ENCODE measurements around the gene TEDDM1.

The TEDDM1 gene

GRCh38 chr1:182376936-182377574, 23.4 kb downstream of the TEDDM1 start:
- peak; percentile 32 for DNase-seq

GRCh38 chr1:182374101-182374834, 26.2 kb downstream of the TEDDM1 start:
- DNase-seq, result no peak

- no peak for DNase-seq
These were observed 29.9 kb downstream of the TEDDM1 start for GRCh38 chr1:182370532-182370931.

GRCh38 chr1:182368903-182369302, 31.6 kb downstream of the TEDDM1 start:
- no peak for DNase-seq

- no peak for DNase-seq
These were observed 32.1 kb downstream of the TEDDM1 start for GRCh38 chr1:182368358-182368757.

GRCh38 chr1:182367926-182368325, 32.5 kb downstream of the TEDDM1 start:
- DNase-seq, result no peak

GRCh38 chr1:182366596-182366995, 33.9 kb downstream of the TEDDM1 start:
- DNase-seq, result no peak

- no peak for DNase-seq
These were observed 40.8 kb downstream of the TEDDM1 start for GRCh38 chr1:182359645-182360044.

GRCh38 chr1:182357913-182358312, 42.6 kb downstream of the TEDDM1 start:
- DNase-seq, result no peak

GRCh38 chr1:182357171-182357570, 43.3 kb downstream of the TEDDM1 start:
- no peak for DNase-seq

- no peak for DNase-seq
These were observed 44.8 kb downstream of the TEDDM1 start for GRCh38 chr1:182355723-182356098.

GRCh38 chr1:182351790-182352364, 48.6 kb downstream of the TEDDM1 start:
- DNase-seq, result no peak

GRCh38 chr1:182350839-182351238, 49.6 kb downstream of the TEDDM1 start:
- no peak for DNase-seq

GRCh38 chr1:182348961-182349747, 51.3 kb downstream of the TEDDM1 start:
- no peak for DNase-seq
